ENCODE measurements around the gene CDH16. TPM values are rescaled to one million over a fixed set of nuclear protein-coding genes. Genes with fewer than 3 reads are reported as not detected.

CDH16 gene
- total and polyA plus RNA-seq, 5 donors from 2014 or later: not detected

- H3K36me3 ChIP-seq (ENCODE audit: control insufficient read depth, insufficient read depth, low read length): no peaks in the 10 kb centered on the region
- Mint-ChIP-seq H3K9me3 (no peaks in the 10 kb centered on the region), H3K4me1 (peaks cover 0 to 11% (median 3%) of the 10 kb centered on the region in 4 donors), H3K27me3 (peaks cover 6% of the 10 kb centered on the region), H3K27ac (peak overlapping the region in 1 of 3 donors; percentile 26), H3K4me3 (no peak overlapping the region), H3K36me3 (no peaks in the 10 kb centered on the region)
- ATAC-seq (ENCODE audit: low read depth in 2 of 2): no peak
- no peak overlapping the region for H3K27ac ChIP-seq (ENCODE audit: insufficient read depth, low read length, poor library complexity, severe bottlenecking)
- H3K9me3 ChIP-seq (ENCODE audit: control insufficient read depth in 2 of 2, low read length in 2 of 2): no peaks in the 10 kb centered on the region
- H3K4me3 ChIP-seq (ENCODE audit: low read depth, low read length): no peak overlapping the region
- no peaks in the 10 kb centered on the region for H3K27me3 ChIP-seq (ENCODE audit: control insufficient read depth, insufficient read depth, low read length)
- no peak for DNase-seq
- no peaks in the 10 kb centered on the region for H3K4me1 ChIP-seq (ENCODE audit: control insufficient read depth, insufficient read depth, low read length, poor library complexity, severe bottlenecking)
Measured at GRCh38 chr16:66904846-66905632, 13.6 kb downstream of the CDH16 start.

- H3K4me3 Mint-ChIP-seq: no peak overlapping the region
- H3K27ac Mint-ChIP-seq: peak overlapping the region in 1 of 3 donors; percentile 26
- H3K9me3 Mint-ChIP-seq: no peaks in the 10 kb centered on the region
- no peaks in the 10 kb centered on the region for H3K36me3 Mint-ChIP-seq
- peaks cover 6% of the 10 kb centered on the region for H3K27me3 Mint-ChIP-seq
- no peak overlapping the region for H3K27ac ChIP-seq (ENCODE audit: insufficient read depth, low read length, poor library complexity, severe bottlenecking)
- DNase-seq (no peak), ATAC-seq (ENCODE audit: low read depth in 2 of 2) (no peak)
- H3K9me3 ChIP-seq (ENCODE audit: control insufficient read depth in 2 of 2, low read length in 2 of 2): no peaks in the 10 kb centered on the region
- H3K36me3 ChIP-seq (ENCODE audit: control insufficient read depth, insufficient read depth, low read length): no peaks in the 10 kb centered on the region
- no peaks in the 10 kb centered on the region for H3K4me1 ChIP-seq (ENCODE audit: control insufficient read depth, insufficient read depth, low read length, poor library complexity, severe bottlenecking)
- no peak overlapping the region for H3K4me3 ChIP-seq (ENCODE audit: low read depth, low read length)
- no peaks in the 10 kb centered on the region for H3K27me3 ChIP-seq (ENCODE audit: control insufficient read depth, insufficient read depth, low read length)
- H3K4me1 Mint-ChIP-seq: peaks cover 0 to 11% (median 3%) of the 10 kb centered on the region in 4 donors
Measured at GRCh38 chr16:66904428-66904845, 14.2 kb downstream of the CDH16 start.

GRCh38 chr16:66903544-66904427, 14.9 kb downstream of the CDH16 start:
- Mint-ChIP-seq H3K27me3 (peaks cover 6% of the 10 kb centered on the region), H3K27ac (no peak overlapping the region), H3K4me1 (peaks cover 0 to 11% (median 3%) of the 10 kb centered on the region in 4 donors), H3K36me3 (no peaks in the 10 kb centered on the region), H3K9me3 (no peaks in the 10 kb centered on the region), H3K4me3 (no peak overlapping the region)
- Histone ChIP-seq H3K27ac (ENCODE audit: insufficient read depth, low read length, poor library complexity, severe bottlenecking) (no peak overlapping the region), H3K27me3 (ENCODE audit: control insufficient read depth, insufficient read depth, low read length) (no peaks in the 10 kb centered on the region), H3K4me1 (ENCODE audit: control insufficient read depth, insufficient read depth, low read length, poor library complexity, severe bottlenecking) (no peaks in the 10 kb centered on the region), H3K4me3 (ENCODE audit: low read depth, low read length) (no peak overlapping the region), H3K9me3 (ENCODE audit: control insufficient read depth in 2 of 2, low read length in 2 of 2) (no peaks in the 10 kb centered on the region), H3K36me3 (ENCODE audit: control insufficient read depth, insufficient read depth, low read length) (no peaks in the 10 kb centered on the region)
- DNase-seq (no peak), ATAC-seq (ENCODE audit: low read depth in 2 of 2) (no peak)

GRCh38 chr16:66902648-66903543, 15.8 kb downstream of the CDH16 start:
- no peaks in the 10 kb centered on the region for H3K27me3 ChIP-seq (ENCODE audit: control insufficient read depth, insufficient read depth, low read length)
- peaks cover 0 to 11% (median 3%) of the 10 kb centered on the region in 4 donors for H3K4me1 Mint-ChIP-seq
- no peak overlapping the region for H3K27ac ChIP-seq (ENCODE audit: insufficient read depth, low read length, poor library complexity, severe bottlenecking)
- H3K36me3 Mint-ChIP-seq: no peaks in the 10 kb centered on the region
- H3K9me3 ChIP-seq (ENCODE audit: control insufficient read depth in 2 of 2, low read length in 2 of 2): no peaks in the 10 kb centered on the region
- ATAC-seq (ENCODE audit: low read depth in 2 of 2) (no peak), DNase-seq (no peak)
- H3K4me3 Mint-ChIP-seq: no peak overlapping the region
- H3K36me3 ChIP-seq (ENCODE audit: control insufficient read depth, insufficient read depth, low read length): no peaks in the 10 kb centered on the region
- H3K4me1 ChIP-seq (ENCODE audit: control insufficient read depth, insufficient read depth, low read length, poor library complexity, severe bottlenecking): no peaks in the 10 kb centered on the region
- H3K4me3 ChIP-seq (ENCODE audit: low read depth, low read length): no peak overlapping the region
- no peak overlapping the region for H3K27ac Mint-ChIP-seq
- H3K9me3 Mint-ChIP-seq: no peaks in the 10 kb centered on the region
- no peaks in the 10 kb centered on the region for H3K27me3 Mint-ChIP-seq

GRCh38 chr16:66901626-66902025, 17.1 kb downstream of the CDH16 start:
- no peaks in the 10 kb centered on the region for H3K27me3 Mint-ChIP-seq
- no peaks in the 10 kb centered on the region for H3K36me3 Mint-ChIP-seq
- Histone ChIP-seq H3K36me3 (ENCODE audit: control insufficient read depth, insufficient read depth, low read length) (no peaks in the 10 kb centered on the region), H3K27ac (ENCODE audit: insufficient read depth, low read length, poor library complexity, severe bottlenecking) (no peak overlapping the region), H3K9me3 (ENCODE audit: control insufficient read depth in 2 of 2, low read length in 2 of 2) (no peaks in the 10 kb centered on the region), H3K4me3 (ENCODE audit: low read depth, low read length) (no peak overlapping the region), H3K4me1 (ENCODE audit: control insufficient read depth, insufficient read depth, low read length, poor library complexity, severe bottlenecking) (no peaks in the 10 kb centered on the region), H3K27me3 (ENCODE audit: control insufficient read depth, insufficient read depth, low read length) (no peaks in the 10 kb centered on the region)
- no peak overlapping the region for H3K27ac Mint-ChIP-seq
- DNase-seq: no peak
- no peaks in the 10 kb centered on the region for H3K9me3 Mint-ChIP-seq
- H3K4me3 Mint-ChIP-seq: no peak overlapping the region
- peaks cover 0 to 11% (median 3%) of the 10 kb centered on the region in 4 donors for H3K4me1 Mint-ChIP-seq
- ATAC-seq (ENCODE audit: low read depth in 2 of 2): no peak

- peaks cover 0 to 4% (median under 1%) of the 10 kb centered on the region in 4 donors for H3K4me1 Mint-ChIP-seq
- no peaks in the 10 kb centered on the region for H3K27me3 Mint-ChIP-seq
Measured at GRCh38 chr16:66900721-66901441, 17.8 kb downstream of the CDH16 start.

More at GRCh38 chr16:66900721-66901441, 17.8 kb downstream of the CDH16 start:
- Histone ChIP-seq H3K27me3 (ENCODE audit: control insufficient read depth, insufficient read depth, low read length) (no peaks in the 10 kb centered on the region), H3K36me3 (ENCODE audit: control insufficient read depth, insufficient read depth, low read length) (no peaks in the 10 kb centered on the region), H3K4me3 (ENCODE audit: low read depth, low read length) (no peak overlapping the region), H3K9me3 (ENCODE audit: control insufficient read depth in 2 of 2, low read length in 2 of 2) (no peaks in the 10 kb centered on the region), H3K27ac (ENCODE audit: insufficient read depth, low read length, poor library complexity, severe bottlenecking) (no peak overlapping the region), H3K4me1 (ENCODE audit: control insufficient read depth, insufficient read depth, low read length, poor library complexity, severe bottlenecking) (no peaks in the 10 kb centered on the region)
- H3K4me3 Mint-ChIP-seq: no peak overlapping the region
- ATAC-seq (ENCODE audit: low read depth in 2 of 2) (no peak), DNase-seq (no peak)
- no peaks in the 10 kb centered on the region for H3K36me3 Mint-ChIP-seq
- peak overlapping the region in 1 of 3 donors; percentile 21 for H3K27ac Mint-ChIP-seq
- H3K9me3 Mint-ChIP-seq: no peaks in the 10 kb centered on the region
